ENCODE results near the gene PNMA1.
"Not testable (repeated sequence)": the region's sequence is repeated elsewhere in the genome, so short reads cannot be mapped to it uniquely, and the experiment has no call there.

Gene PNMA1

GRCh38 chr14:73714656-73715081, 485 bp upstream of the PNMA1 start:
- no peak for DNase-seq

DNA sequence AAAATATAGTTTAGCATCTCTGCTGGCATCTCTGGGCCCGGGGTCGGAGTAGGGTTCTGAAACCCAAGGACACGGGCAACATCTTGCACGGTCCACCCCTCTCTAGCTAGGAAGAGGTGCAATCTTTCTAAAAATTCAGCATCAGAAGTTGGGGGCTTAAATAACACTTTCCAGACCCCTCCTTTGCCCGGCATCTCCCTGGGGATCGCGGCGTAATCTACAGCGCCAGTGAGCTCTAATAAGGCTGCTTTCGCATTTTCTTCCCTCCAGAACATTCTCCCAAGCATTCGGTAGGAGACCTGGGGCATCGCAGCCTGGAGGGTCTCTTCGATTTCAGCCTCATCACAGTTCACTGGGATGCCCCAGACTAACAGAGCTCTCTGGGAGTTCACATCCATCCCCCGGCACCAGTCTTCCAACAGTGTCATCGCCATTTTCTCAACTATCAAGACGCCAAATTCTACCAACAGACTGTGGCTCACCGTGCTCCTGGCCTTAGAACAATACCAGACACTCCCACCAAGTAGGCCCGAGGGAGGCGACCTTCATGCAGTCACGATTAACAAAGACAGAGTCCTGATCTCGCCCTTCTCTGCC, 880 bp downstream of the PNMA1 start:
- DNase-seq = no peak

DNA sequence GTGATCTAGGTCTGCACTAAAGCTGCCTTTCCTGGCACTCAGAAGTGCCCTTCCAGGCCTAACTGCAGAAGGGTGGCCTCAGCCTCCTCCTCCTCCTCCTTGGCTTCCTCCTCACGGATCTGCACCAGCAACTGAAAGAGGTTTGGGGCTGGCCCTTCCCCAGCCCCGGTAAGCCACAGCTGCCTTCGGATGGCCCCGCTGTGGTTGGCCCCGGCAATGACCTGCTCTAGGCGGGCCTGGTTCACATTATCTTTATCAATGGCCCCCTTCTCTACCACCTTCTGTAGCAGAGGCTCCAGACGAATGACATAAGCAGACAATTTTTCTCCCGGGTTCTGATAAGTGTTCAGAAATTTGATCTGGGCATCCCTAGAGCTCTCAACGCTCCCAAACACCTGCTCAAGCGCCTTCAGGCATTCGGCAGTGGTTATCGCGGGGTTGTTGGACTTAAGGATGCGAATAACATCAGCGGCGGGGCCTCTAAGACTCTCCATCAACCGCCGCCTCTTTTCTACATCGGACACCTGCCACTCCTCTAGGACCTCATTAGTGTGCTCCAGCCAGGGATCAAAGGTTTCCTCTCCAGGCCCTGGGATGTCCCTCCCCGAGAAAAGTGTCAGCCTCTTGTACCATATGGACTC, 1.5 kb downstream of the PNMA1 start:
- no peak for DNase-seq

- DNase-seq = no peak
Measured at GRCh38 chr14:73712071-73712506, 2.1 kb downstream of the PNMA1 start.

DNA sequence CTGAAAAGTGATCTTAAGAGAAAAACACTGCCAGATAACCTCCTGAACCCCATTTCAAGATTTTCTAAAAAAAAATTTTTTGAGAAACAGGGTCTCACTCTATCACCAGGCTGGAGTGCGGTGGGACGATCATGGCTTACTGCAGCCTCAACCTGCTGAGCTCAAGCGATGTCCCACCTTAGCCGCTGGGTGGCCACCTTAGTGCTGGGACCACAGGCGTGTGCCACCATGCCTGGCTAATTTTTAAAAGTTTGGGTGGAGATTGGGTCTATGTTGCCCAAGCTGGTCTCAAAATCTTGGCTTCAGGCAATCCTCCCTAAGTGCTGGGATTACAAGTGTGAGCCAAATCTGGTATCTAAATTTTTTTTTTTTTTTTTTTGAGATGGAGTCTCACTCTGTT, 3.4 kb downstream of the PNMA1 start:
- no peak for DNase-seq

DNA sequence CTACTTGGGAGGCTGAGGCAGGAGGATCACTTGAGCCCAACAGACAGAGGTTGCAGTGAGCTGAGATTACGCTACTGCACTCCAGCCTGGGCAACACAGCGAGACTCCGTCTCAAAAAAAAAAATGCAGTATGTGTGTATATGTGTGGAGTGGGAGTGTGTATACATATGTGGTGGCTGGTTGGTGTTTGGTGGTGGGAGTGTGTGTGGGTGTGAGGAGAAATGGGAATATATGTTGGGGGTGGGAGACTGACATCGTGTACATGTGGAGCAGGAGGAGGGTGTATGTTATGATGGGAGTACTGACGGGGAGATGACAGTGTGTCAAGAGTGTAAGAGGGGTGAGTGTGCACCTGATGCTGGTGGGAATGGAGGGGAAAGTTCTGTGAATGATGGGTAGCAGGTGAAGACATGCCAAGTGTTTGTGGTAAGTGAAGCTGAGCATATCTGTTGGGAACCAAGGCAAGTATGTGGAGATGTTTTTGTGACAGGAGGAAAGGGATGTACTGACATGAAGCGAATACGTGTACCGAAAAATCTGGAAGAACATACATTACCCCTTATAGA, 4.2 kb downstream of the PNMA1 start:
- no peak for DNase-seq

- DNase-seq = not testable (repeated sequence)
Measured at GRCh38 chr14:73708076-73708475, 6.1 kb downstream of the PNMA1 start.

GRCh38 chr14:73700325-73700724, 13.9 kb downstream of the PNMA1 start:
- DNase-seq = no peak

- no peak for DNase-seq
Measured at GRCh38 chr14:73696466-73697400, 17.5 kb downstream of the PNMA1 start.

- DNase-seq = no peak
Measured at GRCh38 chr14:73695997-73696396, 18.2 kb downstream of the PNMA1 start.

DNA sequence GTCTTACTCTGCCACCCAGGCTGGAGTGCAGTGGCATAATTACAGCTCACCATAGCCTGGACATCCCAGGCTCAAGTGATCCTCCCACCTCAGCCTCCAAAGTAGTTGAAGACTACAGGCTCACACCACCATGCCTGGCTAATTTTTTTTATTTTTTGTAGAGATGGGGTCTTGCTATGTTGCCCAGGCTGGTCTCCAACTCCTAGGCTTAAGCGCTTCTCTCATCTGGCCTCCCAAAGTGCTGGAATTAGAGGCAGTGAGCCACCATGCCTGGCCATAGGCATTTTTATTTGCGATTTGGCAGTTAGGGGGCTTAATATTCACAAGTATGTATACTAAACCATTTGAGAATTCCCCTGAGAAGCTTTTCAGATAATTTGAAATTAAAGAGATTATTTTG, 19.1 kb downstream of the PNMA1 start:
- DNase-seq = no peak

DNA sequence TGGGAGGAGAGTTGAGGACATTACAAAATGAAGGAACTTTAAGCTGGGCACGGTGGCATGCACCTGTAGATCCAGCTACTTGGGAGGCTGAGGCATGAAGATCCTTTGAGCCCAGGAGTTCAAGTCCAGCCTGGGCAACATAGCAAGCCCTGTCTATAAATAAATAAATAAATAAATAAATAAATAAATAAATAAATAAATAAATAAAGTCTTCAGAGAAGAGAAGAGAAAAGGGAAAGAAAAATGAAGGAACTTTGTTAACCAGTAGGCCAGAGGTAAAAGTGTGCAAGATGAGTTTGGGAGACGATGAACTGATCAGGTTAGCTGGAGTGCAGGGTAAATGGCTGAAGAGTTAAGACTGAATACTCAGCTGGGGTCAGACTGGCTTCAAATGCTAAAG, 20.1 kb downstream of the PNMA1 start:
- DNase-seq = no peak

DNA sequence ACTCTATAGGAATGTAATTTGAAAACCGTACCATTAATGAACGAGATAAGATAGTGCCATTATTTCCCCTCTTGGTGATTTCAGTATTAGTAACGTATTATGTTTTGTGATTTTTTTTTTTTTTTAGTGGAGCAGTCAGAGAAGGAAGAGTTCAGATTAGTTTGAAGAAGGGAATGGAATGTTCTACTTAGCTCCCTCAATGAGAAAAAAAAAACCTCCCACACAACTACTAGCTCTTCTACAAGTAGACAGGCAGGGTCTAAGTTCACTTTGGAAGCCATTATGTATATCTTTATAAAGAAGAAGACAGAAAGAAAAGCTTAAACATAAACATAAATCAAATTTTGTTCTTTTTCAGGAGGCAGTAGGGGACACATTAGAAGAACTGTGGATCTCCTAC, 27.3 kb downstream of the PNMA1 start:
- DNase-seq = no peak

DNA sequence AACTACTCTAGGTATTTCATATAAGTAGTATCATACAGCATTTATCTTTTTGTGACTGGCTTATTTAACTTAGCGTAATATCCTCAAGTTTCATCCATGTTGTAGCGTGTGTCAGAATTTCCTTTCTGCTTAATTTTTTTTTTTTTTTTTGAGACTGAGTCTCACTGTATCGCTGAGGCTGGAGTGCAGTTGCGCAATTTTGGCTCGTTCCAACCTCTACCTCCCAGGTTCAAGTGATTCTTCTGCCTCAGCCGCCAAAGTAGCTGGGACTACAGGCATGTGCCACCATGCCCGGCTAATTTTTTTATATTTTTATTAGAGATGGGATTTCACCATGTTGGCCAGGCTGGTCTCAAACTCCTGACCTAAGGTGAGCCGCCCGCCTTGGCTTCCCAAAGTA, 28.9 kb downstream of the PNMA1 start:
- no peak for DNase-seq

DNA sequence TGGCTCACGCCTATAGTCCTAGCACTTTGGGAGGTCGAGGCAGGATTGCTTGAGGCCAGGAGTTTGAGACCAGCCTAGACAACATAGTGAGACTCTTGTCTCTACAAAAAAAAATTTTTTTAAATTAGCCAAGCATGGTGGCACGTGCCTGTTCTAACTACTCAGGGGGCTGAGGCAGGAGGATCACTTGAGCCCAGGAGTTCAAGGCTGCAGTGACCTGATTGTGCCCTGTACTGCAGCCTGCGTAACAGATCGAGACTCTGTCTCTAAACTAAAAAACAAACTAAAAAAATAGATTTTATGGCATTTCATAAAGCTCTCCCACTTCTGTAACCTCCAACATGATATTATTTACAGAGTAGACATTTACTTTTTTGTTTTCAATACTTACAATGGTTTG, 29.6 kb downstream of the PNMA1 start:
- no peak for DNase-seq

DNA sequence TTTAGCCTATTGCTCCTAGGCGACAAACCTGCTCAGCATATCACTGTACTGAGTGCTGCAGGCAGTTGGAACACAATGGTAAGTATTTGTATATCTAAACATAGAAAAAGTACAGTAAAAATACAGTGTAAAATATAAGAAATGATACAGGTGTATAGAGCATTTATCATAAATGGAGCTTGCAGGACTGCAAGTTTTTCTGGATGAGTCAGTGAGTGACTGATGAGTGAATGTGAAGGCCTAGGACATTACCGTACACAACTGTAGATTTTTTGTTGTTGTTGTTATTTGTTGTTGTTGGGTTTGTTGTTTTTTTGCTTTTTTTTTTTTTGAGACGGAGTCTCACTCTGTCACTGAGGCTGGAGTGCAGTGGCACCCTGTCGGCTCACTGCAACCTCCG, 33.4 kb downstream of the PNMA1 start:
- no peak for DNase-seq

- no peak for DNase-seq
Measured at GRCh38 chr14:73678698-73679097, 35.5 kb downstream of the PNMA1 start.

- no peak for DNase-seq
Measured at GRCh38 chr14:73674986-73675385, 39.2 kb downstream of the PNMA1 start.

DNA sequence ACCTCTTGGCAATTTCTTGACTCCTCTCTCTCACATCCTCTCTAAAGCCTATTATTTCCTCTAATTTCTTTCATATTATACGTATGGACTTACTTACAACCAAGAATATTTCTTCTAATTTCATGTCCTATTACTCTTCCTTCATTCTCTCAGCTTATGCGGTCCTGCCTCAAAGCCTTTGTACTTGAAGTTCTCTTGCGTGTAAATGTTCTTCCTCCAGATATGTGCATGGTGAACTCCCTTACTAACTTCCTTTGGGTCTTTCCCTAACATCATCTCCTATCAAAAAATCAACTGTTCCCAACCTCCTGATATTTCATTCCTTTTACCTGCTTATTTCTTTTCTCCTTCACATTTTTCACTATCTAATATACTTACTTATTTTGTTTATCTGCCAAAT, 46.3 kb downstream of the PNMA1 start:
- DNase-seq = no peak

- no peak for DNase-seq
Measured at GRCh38 chr14:73666583-73666982, 47.6 kb downstream of the PNMA1 start.

- DNase-seq = no peak
Measured at GRCh38 chr14:73665130-73665529, 49.1 kb downstream of the PNMA1 start.

GRCh38 chr14:73663548-73664212, 50.5 kb downstream of the PNMA1 start:
- DNase-seq = no peak

- DNase-seq = no peak
Measured at GRCh38 chr14:73662487-73662943, 51.7 kb downstream of the PNMA1 start.

Data from DMS153 (cell line).